ENCODE measurements around the gene SERPINB7.

The SERPINB7 gene

GRCh38 chr18:63844254-63844653, 69.0 kb downstream of the SERPINB7 start:
- TF ChIP-seq GATA3 (IDR thresholded peaks at IDR 0.05; ENCODE audit: low read depth, low read length): no peak
- no peak for TF ChIP-seq GATA2 (IDR thresholded peaks at IDR 0.05; ENCODE audit: low read depth, low read length)

- no peak for TF ChIP-seq GATA2 (IDR thresholded peaks at IDR 0.05; ENCODE audit: low read depth, low read length)
- TF ChIP-seq GATA3 (IDR thresholded peaks at IDR 0.05; ENCODE audit: low read depth, low read length): no peak
Observed at GRCh38 chr18:63848159-63848558, 72.9 kb downstream of the SERPINB7 start.

DNA sequence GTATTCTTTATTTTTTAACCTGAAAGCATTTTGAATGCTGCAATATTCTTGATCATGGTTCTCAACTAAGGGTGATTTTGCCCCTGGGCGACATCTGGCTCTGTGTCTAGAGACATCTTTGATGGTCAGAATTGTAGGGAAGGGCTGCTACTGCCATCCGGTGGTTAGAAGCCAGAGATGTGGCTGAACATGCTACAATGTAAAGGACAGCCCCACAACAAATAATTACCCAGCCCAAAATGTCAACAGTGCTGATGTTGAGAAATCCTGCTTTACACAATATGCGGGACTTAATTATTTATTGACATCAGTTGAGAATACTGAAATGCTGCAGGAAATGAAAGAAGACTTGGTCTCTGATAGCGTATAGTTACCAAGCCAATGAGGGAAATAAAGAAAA, 74.8 kb downstream of the SERPINB7 start:
- TF ChIP-seq GATA3 (IDR thresholded peaks at IDR 0.05; ENCODE audit: low read depth, low read length) (no peak), GATA2 (IDR thresholded peaks at IDR 0.05; ENCODE audit: low read depth, low read length) (no peak)

GRCh38 chr18:63850636-63851035, 75.4 kb downstream of the SERPINB7 start:
- TF ChIP-seq GATA3 (IDR thresholded peaks at IDR 0.05; ENCODE audit: low read depth, low read length): no peak
- no peak for TF ChIP-seq GATA2 (IDR thresholded peaks at IDR 0.05; ENCODE audit: low read depth, low read length)

Measured in SH-SY5Y (cell line).